ENCODE measurements around the gene FGF12. TPM values are rescaled to one million over a fixed set of nuclear protein-coding genes. Genes with fewer than 3 reads are reported as not detected.
A peak's percentile ranks its signal among the peaks of the same experiment; 100 is the strongest.

Gene FGF12
- total RNA-seq, 2 experiments from 2014 or later: not detected

GRCh38 chr3:192575879-192576506, 151.3 kb downstream of the FGF12 start:
- no peak overlapping the region for H3K4me3 Mint-ChIP-seq
- peaks cover 4% of the 10 kb centered on the region for H3K9me3 Mint-ChIP-seq
- POLR2A ChIA-PET: no interaction called here
- CTCF ChIA-PET: no interaction called here
- peaks cover 5% of the 10 kb centered on the region for H3K4me1 Mint-ChIP-seq (ENCODE audit: low read depth)
- H3K27ac Mint-ChIP-seq: no peak overlapping the region
- intact Hi-C loops (cut with micrococcal nuclease): loop anchor here (10.0 kb wide), 1 partner anchor 459 kb away; no protein-coding TSS in a partner anchor
- ATAC-seq (no peak), DNase-seq (no peak)
- no peak for TF ChIP-seq CTCF (IDR thresholded peaks at IDR 0.05)
- no peaks in the 10 kb centered on the region for H3K36me3 Mint-ChIP-seq (ENCODE audit: low read depth)
- peaks cover 9% of the 10 kb centered on the region for H3K27me3 Mint-ChIP-seq

- intact Hi-C loops (cut with micrococcal nuclease): loop anchor here (10.0 kb wide), 1 partner anchor 462 kb away; no protein-coding TSS in a partner anchor
- Mint-ChIP-seq H3K4me1 (ENCODE audit: low read depth) (peaks cover 5% of the 10 kb centered on the region), H3K36me3 (ENCODE audit: low read depth) (no peaks in the 10 kb centered on the region), H3K27me3 (peaks cover 11% of the 10 kb centered on the region), H3K4me3 (no peak overlapping the region), H3K9me3 (peaks cover 4% of the 10 kb centered on the region), H3K27ac (no peak overlapping the region)
- DNase-seq: no peak
- ATAC-seq: no peak
- CTCF ChIA-PET: no interaction called here
- POLR2A ChIA-PET: no interaction called here
- no peak for TF ChIP-seq CTCF (IDR thresholded peaks at IDR 0.05)
Observed at GRCh38 chr3:192573240-192573639, 154.1 kb downstream of the FGF12 start.

DNA sequence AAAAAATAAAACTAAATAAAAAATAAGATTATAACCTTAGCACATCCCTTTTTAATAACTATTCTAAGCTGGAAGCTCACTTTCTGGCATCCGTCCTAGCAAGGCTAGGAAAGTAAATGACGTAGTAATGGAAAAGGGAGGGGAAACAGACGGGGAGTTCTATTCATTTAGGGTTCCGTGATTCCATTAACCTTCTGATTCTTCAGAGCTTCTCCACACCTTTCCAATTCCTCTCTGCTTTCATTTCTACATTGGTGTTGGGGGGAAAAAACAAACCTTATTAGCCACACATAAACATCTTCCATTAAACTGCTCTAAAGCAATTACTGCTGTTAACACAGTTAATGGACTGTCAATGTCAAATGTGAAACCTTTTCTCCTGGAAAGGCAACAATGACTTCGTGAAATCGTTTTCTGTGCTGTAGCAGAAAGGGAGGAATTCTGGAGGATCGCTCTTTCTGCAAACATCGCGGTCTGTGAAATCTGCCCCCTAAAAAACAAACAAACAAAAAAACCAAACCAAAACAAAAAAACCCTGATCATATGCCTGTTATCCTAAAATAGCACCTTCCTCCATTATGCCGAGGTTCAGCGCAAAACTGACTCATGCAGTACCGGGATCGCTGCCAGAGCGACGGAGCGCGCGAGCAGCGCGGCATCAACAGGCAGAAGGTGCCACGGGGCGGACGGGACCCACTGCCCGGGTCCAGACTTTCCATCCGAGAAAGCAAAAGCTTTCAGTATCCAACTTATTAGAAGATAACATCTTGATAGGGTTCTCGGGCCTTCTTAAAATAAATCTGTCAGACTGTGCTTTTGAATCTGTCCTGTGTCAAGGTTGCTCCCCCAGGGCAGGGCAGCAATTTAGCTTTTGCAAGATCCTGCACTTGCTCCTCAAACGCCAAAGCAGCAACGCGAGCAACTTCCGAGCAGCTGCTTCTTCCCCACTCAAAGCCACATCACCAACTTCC, 156.2 kb downstream of the FGF12 start:
- Mint-ChIP-seq H3K4me3 (no peak overlapping the region), H3K9me3 (no peaks in the 10 kb centered on the region), H3K36me3 (ENCODE audit: low read depth) (no peaks in the 10 kb centered on the region), H3K27me3 (peaks cover 11% of the 10 kb centered on the region), H3K27ac (no peak overlapping the region), H3K4me1 (ENCODE audit: low read depth) (peaks cover 5% of the 10 kb centered on the region)
- TF ChIP-seq CTCF (IDR thresholded peaks at IDR 0.05): no peak
- ATAC-seq: no peak
- POLR2A ChIA-PET: no interaction called here
- peak; percentile 3 for DNase-seq
- intact Hi-C loops (cut with micrococcal nuclease): loop anchor here (10.0 kb wide), 1 partner anchor 464 kb away; no protein-coding TSS in a partner anchor
- CTCF ChIA-PET: no interaction called here

DNA sequence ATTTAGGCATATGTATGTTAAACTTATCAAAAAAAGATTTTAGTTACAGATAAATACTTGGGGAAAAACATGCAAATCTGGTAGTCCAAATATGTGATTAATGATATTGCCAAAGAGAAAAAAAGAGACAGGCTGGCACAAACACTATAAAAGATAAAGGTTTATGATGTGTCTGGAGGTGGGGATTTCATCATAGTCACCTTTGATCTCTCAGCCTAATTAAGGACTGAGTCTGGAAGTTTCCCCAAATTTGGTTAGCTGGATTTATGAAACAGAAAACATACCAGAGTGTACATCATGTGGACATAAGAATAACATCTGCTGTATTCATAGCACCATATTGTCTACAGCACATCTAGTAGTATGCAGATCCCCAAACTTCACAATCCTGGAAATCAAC, 157.0 kb downstream of the FGF12 start:
- Mint-ChIP-seq H3K27ac (no peak overlapping the region), H3K9me3 (no peaks in the 10 kb centered on the region), H3K4me3 (no peak overlapping the region), H3K36me3 (ENCODE audit: low read depth) (no peaks in the 10 kb centered on the region), H3K4me1 (ENCODE audit: low read depth) (peaks cover 5% of the 10 kb centered on the region), H3K27me3 (peaks cover 11% of the 10 kb centered on the region)
- ChIA-PET CTCF (no interaction called here), POLR2A (no interaction called here)
- no peak for TF ChIP-seq CTCF (IDR thresholded peaks at IDR 0.05)
- intact Hi-C loops (cut with micrococcal nuclease): loop anchor here (10.0 kb wide), 1 partner anchor 464 kb away; no protein-coding TSS in a partner anchor
- DNase-seq: no peak
- ATAC-seq: no peak

Data from activated CD8-positive, alpha-beta T cell treated with anti-CD3 and anti-CD28 coated beads for 36 hours (primary cell).